Measurements from ENCODE around the gene CXorf38. TPM values are rescaled to one million over a fixed set of nuclear protein-coding genes. Genes with fewer than 3 reads are reported as not detected.
A peak's percentile ranks its signal among the peaks of the same experiment; 100 is the strongest.

CXorf38 gene
- total RNA-seq, 1 donor = 10.1 TPM

GRCh38 chrX:40644821-40645358 is 2.5 kb downstream of the CXorf38 start:
- peak; percentile 94 for DNase-seq (ENCODE audit: insufficient read length, low spot score, missing footprints)
- H3K36me3 ChIP-seq (ENCODE audit: insufficient read depth, low read length) = peaks cover 6% of the 10 kb centered on the region
- TF ChIP-seq CTCF (IDR thresholded peaks at IDR 0.05; ENCODE audit: extremely low read depth, low read depth, low read length) = no peak
- H3K79me2 ChIP-seq (ENCODE audit: insufficient read depth, low read length) = peaks cover 57% of the 10 kb centered on the region
- H3K4me3 ChIP-seq (ENCODE audit: insufficient read depth, low read length) = peak overlapping the region; percentile 60
- H2AFZ ChIP-seq (ENCODE audit: low read length) = no peak overlapping the region
- H3K27ac ChIP-seq (ENCODE audit: low read depth, low read length) = peak overlapping the region; percentile 30
- peaks cover 18% of the 10 kb centered on the region for H4K20me1 ChIP-seq (ENCODE audit: insufficient read depth, low read length)
- no peaks in the 10 kb centered on the region for H3K9me3 ChIP-seq (ENCODE audit: low read depth, low read length)
- peaks cover 28% of the 10 kb centered on the region for H3K4me1 ChIP-seq (ENCODE audit: insufficient read depth, low read length)
- peak overlapping the region; percentile 81 for H3K4me2 ChIP-seq (ENCODE audit: insufficient read depth, low read length)
- no peaks in the 10 kb centered on the region for H3K27me3 ChIP-seq (ENCODE audit: insufficient read depth, low read length)

DNA sequence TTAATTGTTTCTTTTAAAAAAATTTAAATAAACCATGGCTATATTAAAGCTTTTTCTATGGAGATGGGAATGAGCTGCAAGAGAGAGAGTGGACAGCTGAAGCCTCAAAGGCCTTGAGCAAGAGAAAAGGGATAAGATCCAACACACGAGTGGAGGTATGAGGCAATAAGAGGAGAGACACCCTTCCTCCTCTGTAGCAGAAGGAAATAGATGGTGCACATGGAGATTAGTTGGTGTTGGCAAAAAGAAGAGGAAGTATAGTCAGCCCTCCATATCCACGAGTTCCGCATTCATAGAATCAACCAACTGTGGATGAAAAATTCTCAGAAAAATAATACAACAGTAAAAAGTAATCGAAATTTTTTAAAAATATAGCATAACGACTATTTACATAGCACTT is 3.2 kb downstream of the CXorf38 start:
- H3K27ac ChIP-seq (ENCODE audit: low read depth, low read length) = peak overlapping the region; percentile 30
- no peak overlapping the region for H2AFZ ChIP-seq (ENCODE audit: low read length)

GRCh38 chrX:40637687-40638086 is 9.7 kb downstream of the CXorf38 start:
- H3K9me3 ChIP-seq (ENCODE audit: low read depth, low read length) = no peaks in the 10 kb centered on the region
- H3K79me2 ChIP-seq (ENCODE audit: insufficient read depth, low read length) = peaks cover 49% of the 10 kb centered on the region

More for the DNA sequence above, 3.2 kb downstream of the CXorf38 start:
- no peak for TF ChIP-seq CTCF (IDR thresholded peaks at IDR 0.05; ENCODE audit: extremely low read depth, low read depth, low read length)
- Histone ChIP-seq H3K36me3 (ENCODE audit: insufficient read depth, low read length) (peaks cover 11% of the 10 kb centered on the region), H3K27me3 (ENCODE audit: insufficient read depth, low read length) (no peaks in the 10 kb centered on the region), H3K9me3 (ENCODE audit: low read depth, low read length) (no peaks in the 10 kb centered on the region), H3K4me2 (ENCODE audit: insufficient read depth, low read length) (peak overlapping the region; percentile 81), H4K20me1 (ENCODE audit: insufficient read depth, low read length) (peaks cover 18% of the 10 kb centered on the region), H3K4me3 (ENCODE audit: insufficient read depth, low read length) (peak overlapping the region; percentile 60), H3K4me1 (ENCODE audit: insufficient read depth, low read length) (peaks cover 28% of the 10 kb centered on the region), H3K79me2 (ENCODE audit: insufficient read depth, low read length) (peaks cover 64% of the 10 kb centered on the region)
- peak; percentile 80 for DNase-seq (ENCODE audit: insufficient read length, low spot score, missing footprints)

DNA sequence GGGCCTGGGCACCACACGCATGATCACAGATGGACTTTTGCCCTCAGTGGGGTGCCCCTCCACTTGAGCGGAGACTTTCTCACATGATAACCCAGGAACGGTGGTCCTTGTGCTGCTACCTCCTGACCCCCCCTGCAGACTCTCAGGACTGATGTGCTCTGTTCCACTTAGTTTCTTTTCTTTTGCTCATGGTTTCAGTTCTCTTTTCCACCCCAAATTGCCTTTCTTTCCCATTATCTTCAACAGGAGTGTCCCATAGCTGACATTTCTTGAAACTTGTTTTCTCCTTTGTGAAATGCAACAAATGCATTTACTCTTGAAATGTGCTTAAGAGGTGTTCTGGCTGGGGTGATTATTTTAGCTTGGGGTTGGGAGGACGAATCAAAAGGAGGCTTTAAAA is 15.2 kb downstream of the CXorf38 start:
- H3K9me3 ChIP-seq (ENCODE audit: low read depth, low read length) = no peaks in the 10 kb centered on the region
- no peak overlapping the region for H3K27ac ChIP-seq (ENCODE audit: low read depth, low read length)
- H4K20me1 ChIP-seq (ENCODE audit: insufficient read depth, low read length) = peaks cover 5% of the 10 kb centered on the region
- H3K4me3 ChIP-seq (ENCODE audit: insufficient read depth, low read length) = no peak overlapping the region
- peaks cover 3% of the 10 kb centered on the region for H3K27me3 ChIP-seq (ENCODE audit: insufficient read depth, low read length)
- no peak overlapping the region for H2AFZ ChIP-seq (ENCODE audit: low read length)
- no peak overlapping the region for H3K4me2 ChIP-seq (ENCODE audit: insufficient read depth, low read length)
- H3K36me3 ChIP-seq (ENCODE audit: insufficient read depth, low read length) = peaks cover 52% of the 10 kb centered on the region
- peaks cover 3% of the 10 kb centered on the region for H3K79me2 ChIP-seq (ENCODE audit: insufficient read depth, low read length)
- TF ChIP-seq CTCF (IDR thresholded peaks at IDR 0.05; ENCODE audit: extremely low read depth, low read depth, low read length) = no peak
- DNase-seq (ENCODE audit: insufficient read length, low spot score, missing footprints) = no peak
- no peaks in the 10 kb centered on the region for H3K4me1 ChIP-seq (ENCODE audit: insufficient read depth, low read length)

More at GRCh38 chrX:40637687-40638086, 9.7 kb downstream of the CXorf38 start:
- H3K4me2 ChIP-seq (ENCODE audit: insufficient read depth, low read length) = no peak overlapping the region
- H3K27me3 ChIP-seq (ENCODE audit: insufficient read depth, low read length) = no peaks in the 10 kb centered on the region
- no peaks in the 10 kb centered on the region for H3K4me1 ChIP-seq (ENCODE audit: insufficient read depth, low read length)
- DNase-seq (ENCODE audit: insufficient read length, low spot score, missing footprints) = no peak
- no peak overlapping the region for H3K27ac ChIP-seq (ENCODE audit: low read depth, low read length)
- TF ChIP-seq CTCF (IDR thresholded peaks at IDR 0.05; ENCODE audit: extremely low read depth, low read depth, low read length) = no peak
- peaks cover 29% of the 10 kb centered on the region for H4K20me1 ChIP-seq (ENCODE audit: insufficient read depth, low read length)
- H3K4me3 ChIP-seq (ENCODE audit: insufficient read depth, low read length) = no peak overlapping the region
- peaks cover 47% of the 10 kb centered on the region for H3K36me3 ChIP-seq (ENCODE audit: insufficient read depth, low read length)
- H2AFZ ChIP-seq (ENCODE audit: low read length) = no peak overlapping the region
